Prostate gland (tissue), 2 donors: Measurements from ENCODE around the gene TFF1. TPM values are rescaled to one million over a fixed set of nuclear protein-coding genes. Genes with fewer than 3 reads are reported as not detected.

ENCODE experiments used
- DNase-seq: peaks from one replicate; pipeline ENCODE4 v3.0.0-alpha.2; 2019; ENCODE audit warnings: low spot score
- H3K27ac ChIP-seq, 2 donors: fragments of 200-600 bp; sonication (generic); 2 replicates each; pipeline ENCODE4 v1.5.1; 2017 to 2019
- H3K27me3 ChIP-seq: fragments of 200-600 bp; sonication (generic); replicated peaks from 2 replicates; pipeline ENCODE4 v1.5.1; 2019; ENCODE audit not compliant: insufficient read depth
- H3K36me3 ChIP-seq, 2 donors: fragments of 200-600 bp; sonication (generic); 1 replicate in 1 of 2; 2 replicates in 1 of 2; pipeline versions ENCODE4 v1.5.1 to v1.8.1; 2017 to 2019
- H3K4me1 ChIP-seq: fragments of 200-600 bp; sonication (generic); replicated peaks from 2 replicates; pipeline ENCODE4 v1.5.1; 2019
- H3K4me3 ChIP-seq, 2 donors: fragments of 200-600 bp; sonication (generic); 2 replicates each; pipeline ENCODE4 v1.5.1; 2017 to 2019
- H3K9me3 ChIP-seq: fragments of 200-600 bp; sonication (generic); 2 replicates; pipeline ENCODE4 v1.5.1; 2017
- CTCF ChIP-seq, 4 experiments: fragments of 200-600 bp in 2 of 4; fragments of 450-650 bp in 2 of 4; sonication (generic) in 2 of 4; IDR thresholded peaks; 1 replicate in 3 of 4; 2 replicates in 1 of 4; pipeline ENCODE4 v1.5.1; 2016 to 2019; ENCODE audit warnings: antibody characterized with exemption in 4 of 4, mild to moderate bottlenecking in 2 of 4, moderate library complexity in 2 of 4
- POLR2A ChIP-seq: fragments of 450-650 bp; IDR thresholded peaks from one replicate; pipeline ENCODE4 v1.6.1; 2016; ENCODE audit warnings: antibody characterized with exemption, mild to moderate bottlenecking
- POLR2AphosphoS5 ChIP-seq: sonication (generic); formaldehyde crosslinking; IDR thresholded peaks from one replicate; pipeline ENCODE4 v1.6.1; 2017; ENCODE audit warnings: antibody characterized with exemption
- WGBS: methylation state at CpG from one replicate; pipeline ENCODE4 v1.1.5; 2018; 5-methylcytosine and 5-hydroxymethylcytosine counted together
- intact Hi-C: fragments of 100-400 bp; cut with DNase I; formaldehyde crosslinking; loops from one replicate; pipeline ENCODE4 v1.14.2; 2022
- total RNA-seq, 2 donors: library from RNA; depleted of rRNA; stranded (reverse); fragments of >200 nt; gene quantifications; one replicate each; pipeline ENCODE4 v1.1.0, GENCODE V29; 2016

TFF1 gene
- total RNA-seq, 2 donors from 2014 or later: 4.7 to 16.2 TPM

DNA sequence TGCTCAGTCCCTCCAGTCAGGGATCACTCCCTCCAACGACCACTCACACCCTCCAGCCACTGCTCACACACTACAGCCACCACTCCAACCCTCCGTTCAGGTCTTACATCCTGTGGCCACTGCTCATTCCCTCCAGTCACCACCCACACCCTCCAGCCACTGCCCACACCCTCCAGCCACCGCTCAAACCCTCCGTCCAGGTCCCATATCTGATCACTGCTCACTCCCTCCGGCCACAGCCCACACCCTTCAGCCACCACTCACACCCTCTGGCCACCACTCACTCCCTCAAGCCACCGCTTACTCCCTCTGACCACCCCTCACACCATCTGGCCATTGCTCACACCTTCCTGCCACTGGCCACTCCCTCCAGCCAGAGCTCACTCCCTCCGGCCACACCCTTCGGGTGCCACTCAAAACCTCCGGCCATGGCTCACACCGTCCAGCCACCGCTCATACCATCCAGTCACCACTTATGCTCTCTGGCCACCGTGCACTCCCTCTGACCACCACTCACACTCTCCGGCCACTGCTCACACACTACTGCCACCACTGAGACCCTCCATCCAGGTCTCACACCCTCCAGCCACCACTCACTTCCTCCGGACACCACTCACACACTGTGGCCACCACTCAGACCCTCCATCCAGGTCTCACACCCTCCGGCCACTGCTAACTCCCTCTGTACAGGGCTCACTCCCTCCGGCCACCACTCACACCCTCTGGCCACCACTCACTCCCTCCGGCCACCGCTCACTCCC lies 4.7 kb upstream of the TFF1 start:
- H3K4me3 ChIP-seq: no peak overlapping the region
- no peaks in the 10 kb centered on the region for H3K36me3 ChIP-seq
- DNase-seq: no peak
- intact Hi-C loops: no loop called here
- no peak overlapping the region for H3K27ac ChIP-seq
- 85% methylated on average over 18 of the region's 18 CpGs for WGBS
- TF ChIP-seq CTCF (IDR thresholded peaks at IDR 0.05) (no peak), POLR2A (no peak), POLR2AphosphoS5 (no peak)
- H3K4me1 ChIP-seq: no peaks in the 10 kb centered on the region
- no peaks in the 10 kb centered on the region for H3K9me3 ChIP-seq
- no peaks in the 10 kb centered on the region for H3K27me3 ChIP-seq

DNA sequence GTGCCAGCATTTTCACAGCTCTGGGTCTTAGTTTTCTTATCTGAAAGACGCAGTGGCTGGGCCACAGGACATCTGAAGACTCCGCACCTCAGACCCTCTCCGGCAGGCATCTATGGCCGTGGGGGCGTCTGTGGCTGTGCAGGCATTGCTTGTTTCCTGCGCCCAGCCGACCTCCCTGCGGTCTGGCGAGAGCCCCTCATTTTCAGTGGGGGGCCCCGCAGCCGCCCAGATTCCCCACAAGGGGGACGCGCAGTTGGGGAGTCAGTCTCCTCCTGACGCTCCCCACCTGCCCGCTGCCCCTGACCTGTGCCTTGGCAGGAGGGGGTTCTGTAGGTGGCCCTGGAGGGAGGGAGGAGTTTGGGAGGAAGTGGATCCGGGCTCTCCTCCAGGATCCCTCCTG lies 3.5 kb upstream of the TFF1 start:
- no peaks in the 10 kb centered on the region for H3K4me1 ChIP-seq
- no peak overlapping the region for H3K27ac ChIP-seq
- no peaks in the 10 kb centered on the region for H3K36me3 ChIP-seq
- no peak for DNase-seq
- H3K9me3 ChIP-seq: no peaks in the 10 kb centered on the region
- TF ChIP-seq CTCF (IDR thresholded peaks at IDR 0.05) (no peak), POLR2AphosphoS5 (no peak), POLR2A (no peak)
- 85% methylated on average over 16 of the region's 16 CpGs for WGBS
- no peaks in the 10 kb centered on the region for H3K27me3 ChIP-seq
- no peak overlapping the region for H3K4me3 ChIP-seq
- intact Hi-C loops: no loop called here

DNA sequence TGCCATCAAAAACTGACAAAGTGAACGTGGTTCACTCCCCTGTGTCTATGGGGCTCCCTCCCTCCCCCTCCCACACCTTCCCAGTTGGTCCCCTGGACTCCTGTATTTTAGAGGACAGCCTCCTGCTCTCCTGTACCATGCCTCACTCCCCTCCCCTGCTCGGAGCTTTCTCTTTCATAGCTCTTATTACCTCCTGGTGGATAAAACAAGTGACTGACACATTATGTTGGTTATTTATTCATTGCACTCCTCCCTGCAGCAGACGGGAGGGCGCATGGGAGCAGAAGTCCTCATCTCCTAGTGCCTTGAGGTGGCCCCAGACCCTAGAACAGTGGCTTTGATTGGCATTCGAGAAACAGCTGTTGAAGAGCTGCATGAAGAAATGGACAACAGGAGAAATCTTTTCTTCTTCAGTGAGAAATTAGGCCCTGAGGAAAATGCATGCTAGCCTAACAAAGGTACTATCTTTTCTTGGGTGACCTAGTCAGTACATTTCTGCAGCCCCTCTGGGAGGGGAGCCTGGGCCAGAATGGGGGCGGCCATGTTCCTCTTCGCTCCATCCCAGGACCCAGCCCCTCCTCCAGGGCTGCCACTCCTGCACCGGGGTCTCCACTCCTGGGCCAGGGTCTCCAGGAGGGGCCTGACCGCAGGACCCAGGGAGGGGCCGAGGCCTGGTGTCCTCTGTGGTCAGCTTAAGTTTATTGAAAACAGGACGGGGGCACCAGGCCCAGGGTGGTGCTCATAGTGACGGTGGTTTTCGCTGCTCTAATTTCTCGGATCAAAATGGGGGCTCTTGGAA lies 1.2 kb upstream of the TFF1 start:
- Histone ChIP-seq H3K27me3 (no peaks in the 10 kb centered on the region), H3K4me3 (no peak overlapping the region), H3K9me3 (no peaks in the 10 kb centered on the region), H3K27ac (no peak overlapping the region), H3K36me3 (no peaks in the 10 kb centered on the region), H3K4me1 (no peaks in the 10 kb centered on the region)
- intact Hi-C loops: no loop called here
- DNase-seq: no peak
- TF ChIP-seq POLR2A (no peak), POLR2AphosphoS5 (no peak), CTCF (IDR thresholded peaks at IDR 0.05) (no peak)
- WGBS: 81% methylated on average over 14 of the region's 14 CpGs

DNA sequence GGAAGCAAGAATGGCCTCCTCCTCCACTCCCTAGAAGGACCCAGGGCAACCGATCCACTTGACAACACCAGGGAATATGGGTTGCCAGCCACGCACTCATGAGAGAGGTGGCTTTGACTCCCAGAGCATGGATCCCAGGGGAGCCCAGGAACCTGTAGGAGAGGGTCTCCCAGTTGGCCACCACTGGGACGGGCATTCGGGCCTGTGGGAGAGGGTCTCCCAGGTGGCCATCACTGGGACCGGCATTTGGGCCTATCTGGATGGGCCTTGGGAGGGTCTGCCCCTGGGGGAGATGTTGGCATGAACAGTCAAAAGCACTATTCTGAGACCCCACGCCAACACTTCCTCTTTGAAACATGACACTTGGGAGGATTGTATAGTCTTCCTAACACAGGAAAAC lies 565 bp downstream of the TFF1 start:
- Histone ChIP-seq H3K4me1 (no peaks in the 10 kb centered on the region), H3K36me3 (no peaks in the 10 kb centered on the region), H3K9me3 (no peaks in the 10 kb centered on the region), H3K27ac (no peak overlapping the region), H3K27me3 (no peaks in the 10 kb centered on the region), H3K4me3 (no peak overlapping the region)
- DNase-seq: no peak
- TF ChIP-seq POLR2AphosphoS5 (no peak), CTCF (IDR thresholded peaks at IDR 0.05) (no peak), POLR2A (no peak)
- WGBS: 80% methylated on average over 6 of the region's 6 CpGs
- intact Hi-C loops: no loop called here
